Astrocyte (in vitro differentiated cells and primary cell): Measurements from ENCODE around the gene TMEM80. TPM values are rescaled to one million over a fixed set of nuclear protein-coding genes. Genes with fewer than 3 reads are reported as not detected.

Experiments used
- DNase-seq: peaks from one replicate; pipeline ENCODE4 v3.0.0-alpha.2; 2010; ENCODE audit warnings: low read depth
- FAIRE-seq: peaks from 2 replicates; lab custom pipeline; 2011; peaks lifted over from hg19 to GRCh38; lab: Jason Lieb, UNC
- H2AFZ ChIP-seq: 2 replicates; pipeline ENCODE4 v1.6.0; 2012; ENCODE audit warnings: low read depth, low read length, inconsistent platforms
- H3K27ac ChIP-seq: 2 replicates; pipeline ENCODE4 v1.5.1; 2011; ENCODE audit warnings: low read depth, low read length, inconsistent platforms
- H3K27me3 ChIP-seq: 2 replicates; pipeline ENCODE4 v1.6.0; 2011; ENCODE audit warnings: low read length, inconsistent platforms; ENCODE audit not compliant: insufficient read depth
- H3K36me3 ChIP-seq: 2 replicates; pipeline ENCODE4 v1.5.1; 2011; ENCODE audit warnings: low read length, inconsistent platforms; ENCODE audit not compliant: insufficient read depth
- H3K4me1 ChIP-seq: 2 replicates; pipeline ENCODE4 v1.5.1; 2011; ENCODE audit warnings: low read length, inconsistent platforms; ENCODE audit not compliant: insufficient read depth
- H3K4me2 ChIP-seq: 2 replicates; pipeline ENCODE4 v1.6.0; 2012; ENCODE audit warnings: low read length, inconsistent platforms
- H3K4me3 ChIP-seq: 2 replicates; pipeline ENCODE4 v1.5.1; 2011; ENCODE audit warnings: low read depth, mild to moderate bottlenecking, low read length, inconsistent platforms; ENCODE audit not compliant: insufficient read depth
- H3K79me2 ChIP-seq: 2 replicates; pipeline ENCODE4 v1.6.0; 2012; ENCODE audit warnings: mild to moderate bottlenecking, low read length, inconsistent platforms; ENCODE audit not compliant: insufficient read depth
- H3K9ac ChIP-seq: 2 replicates; pipeline ENCODE4 v1.6.0; 2012; ENCODE audit warnings: mild to moderate bottlenecking, low read length, inconsistent platforms
- H3K9me3 ChIP-seq: 2 replicates; pipeline ENCODE4 v1.5.1; 2012; ENCODE audit warnings: low read depth, mild to moderate bottlenecking, low read length, inconsistent platforms; ENCODE audit not compliant: insufficient read depth
- H4K20me1 ChIP-seq: 2 replicates; pipeline ENCODE4 v1.6.0; 2012; ENCODE audit warnings: low read length, inconsistent platforms; ENCODE audit not compliant: insufficient read depth
- H3K27ac Mint-ChIP-seq: one replicate; pipeline ENCODE4 v1.8.0; 2021; ENCODE audit warnings: mild to moderate bottlenecking, mixed read lengths; ENCODE audit not compliant: unreplicated experiment
- H3K27me3 Mint-ChIP-seq: one replicate; pipeline ENCODE4 v1.8.0; 2021; ENCODE audit warnings: low read depth, mixed read lengths; ENCODE audit not compliant: unreplicated experiment
- H3K36me3 Mint-ChIP-seq: one replicate; pipeline ENCODE4 v1.8.0; 2021; ENCODE audit warnings: low read depth, mixed read lengths; ENCODE audit not compliant: unreplicated experiment
- H3K4me1 Mint-ChIP-seq: one replicate; pipeline ENCODE4 v1.8.0; 2021; ENCODE audit warnings: low read depth, mixed read lengths; ENCODE audit not compliant: unreplicated experiment
- H3K4me3 Mint-ChIP-seq: one replicate; pipeline ENCODE4 v1.8.0; 2021; ENCODE audit warnings: mild to moderate bottlenecking, moderate library complexity, mixed read lengths; ENCODE audit not compliant: unreplicated experiment
- H3K9me3 Mint-ChIP-seq: one replicate; pipeline ENCODE4 v1.8.0; 2021; ENCODE audit warnings: mild to moderate bottlenecking, mixed read lengths; ENCODE audit not compliant: unreplicated experiment
- EZH2 ChIP-seq: IDR thresholded peaks from 2 replicates; pipeline ENCODE4 v1.6.1; 2012; ENCODE audit warnings: mild to moderate bottlenecking, low read length, inconsistent platforms; ENCODE audit not compliant: insufficient read depth
- total RNA-seq: library from RNA; stranded (reverse); gene quantifications from 2 replicates; pipeline ENCODE4 v1.2.1, GENCODE V29; 2021
- TF ChIP-seq, protein P1 (sequence below): IDR thresholded peaks from 2 replicates; pipeline ENCODE4 v1.5.1; 2011; ENCODE audit warnings: low read depth, mild to moderate bottlenecking, inconsistent platforms, low read length, moderate library complexity; ENCODE audit not compliant: insufficient read depth

The TMEM80 gene
- total RNA-seq, 1 donor from 2014 or later: 16.1 TPM

- TF ChIP-seq, protein P1, sequence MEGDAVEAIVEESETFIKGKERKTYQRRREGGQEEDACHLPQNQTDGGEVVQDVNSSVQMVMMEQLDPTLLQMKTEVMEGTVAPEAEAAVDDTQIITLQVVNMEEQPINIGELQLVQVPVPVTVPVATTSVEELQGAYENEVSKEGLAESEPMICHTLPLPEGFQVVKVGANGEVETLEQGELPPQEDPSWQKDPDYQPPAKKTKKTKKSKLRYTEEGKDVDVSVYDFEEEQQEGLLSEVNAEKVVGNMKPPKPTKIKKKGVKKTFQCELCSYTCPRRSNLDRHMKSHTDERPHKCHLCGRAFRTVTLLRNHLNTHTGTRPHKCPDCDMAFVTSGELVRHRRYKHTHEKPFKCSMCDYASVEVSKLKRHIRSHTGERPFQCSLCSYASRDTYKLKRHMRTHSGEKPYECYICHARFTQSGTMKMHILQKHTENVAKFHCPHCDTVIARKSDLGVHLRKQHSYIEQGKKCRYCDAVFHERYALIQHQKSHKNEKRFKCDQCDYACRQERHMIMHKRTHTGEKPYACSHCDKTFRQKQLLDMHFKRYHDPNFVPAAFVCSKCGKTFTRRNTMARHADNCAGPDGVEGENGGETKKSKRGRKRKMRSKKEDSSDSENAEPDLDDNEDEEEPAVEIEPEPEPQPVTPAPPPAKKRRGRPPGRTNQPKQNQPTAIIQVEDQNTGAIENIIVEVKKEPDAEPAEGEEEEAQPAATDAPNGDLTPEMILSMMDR: no peak
- no peak for TF ChIP-seq EZH2
- H3K4me1 ChIP-seq: peaks cover 9% of the 10 kb centered on the region
- Mint-ChIP-seq H3K27ac (no peak overlapping the region), H3K9me3 (no peaks in the 10 kb centered on the region), H3K36me3 (peaks cover 7% of the 10 kb centered on the region), H3K27me3 (peaks cover 4% of the 10 kb centered on the region), H3K4me1 (no peaks in the 10 kb centered on the region), H3K4me3 (no peak overlapping the region)
- peaks cover 5% of the 10 kb centered on the region for H3K27me3 ChIP-seq
- no peak for FAIRE-seq
- no peak overlapping the region for H3K27ac ChIP-seq
- H4K20me1 ChIP-seq: peaks cover 55% of the 10 kb centered on the region
- no peak for DNase-seq
- H3K4me2 ChIP-seq: no peak overlapping the region
- H3K9me3 ChIP-seq: no peaks in the 10 kb centered on the region
- no peaks in the 10 kb centered on the region for H3K79me2 ChIP-seq
- H2AFZ ChIP-seq: no peak overlapping the region
- H3K36me3 ChIP-seq: no peaks in the 10 kb centered on the region
- no peak overlapping the region for H3K4me3 ChIP-seq
- H3K9ac ChIP-seq: no peak overlapping the region
These were observed 26.8 kb downstream of the TMEM80 start for GRCh38 chr11:722346-722811.

DNA sequence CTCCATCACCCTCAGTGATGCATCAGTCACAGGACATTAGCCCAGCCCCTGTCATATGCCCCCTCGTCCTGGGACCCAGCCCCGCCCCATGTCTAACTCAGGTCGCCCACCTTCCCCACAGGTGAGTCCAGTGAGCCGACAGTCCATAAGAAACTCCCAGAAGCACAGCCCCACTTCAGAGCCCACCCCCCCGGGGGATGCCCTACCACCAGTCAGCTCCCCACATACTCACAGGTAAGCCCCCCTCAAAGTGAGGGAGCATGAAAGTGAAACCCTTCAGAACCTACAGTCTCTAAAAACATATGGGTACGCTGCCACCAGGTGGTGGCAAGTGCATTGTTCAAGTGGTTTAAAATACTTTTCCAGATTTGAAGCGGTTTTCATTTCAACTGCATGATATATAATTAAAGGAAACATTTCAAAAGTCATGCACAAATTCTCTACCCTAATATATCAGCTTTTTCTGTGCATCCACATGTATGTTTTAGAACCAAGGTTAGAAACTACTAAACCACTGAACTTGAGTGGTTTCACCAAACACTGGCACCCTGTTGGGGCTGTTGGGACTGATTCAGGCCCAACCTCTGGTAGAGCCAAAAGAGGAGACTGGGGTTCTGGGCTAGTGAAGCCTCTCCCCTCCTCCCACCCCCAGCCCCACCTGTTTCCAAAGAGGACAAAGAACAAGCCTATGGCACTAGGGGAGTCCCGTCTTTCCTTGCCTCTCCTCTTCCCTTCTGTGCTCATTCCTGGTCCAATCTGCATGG, 27.7 kb downstream of the TMEM80 start:
- Mint-ChIP-seq H3K27ac (peak overlapping the region; percentile 12), H3K4me1 (no peaks in the 10 kb centered on the region), H3K27me3 (peaks cover 4% of the 10 kb centered on the region), H3K9me3 (no peaks in the 10 kb centered on the region), H3K4me3 (no peak overlapping the region), H3K36me3 (peaks cover 7% of the 10 kb centered on the region)
- Histone ChIP-seq H3K4me2 (peak overlapping the region; percentile 33), H3K4me1 (peaks cover 18% of the 10 kb centered on the region), H3K36me3 (no peaks in the 10 kb centered on the region), H3K27ac (no peak overlapping the region), H3K27me3 (peaks cover 5% of the 10 kb centered on the region), H3K4me3 (no peak overlapping the region), H3K79me2 (no peaks in the 10 kb centered on the region), H3K9me3 (no peaks in the 10 kb centered on the region), H2AFZ (no peak overlapping the region), H4K20me1 (peaks cover 53% of the 10 kb centered on the region), H3K9ac (no peak overlapping the region)
- DNase-seq: no peak
- FAIRE-seq: no peak
- TF ChIP-seq, protein P1: peak; percentile 80
- TF ChIP-seq EZH2: no peak
